ENCODE data around the gene TMEM187.

TMEM187 gene

GRCh38 chrX:154028502-154029184, 56.1 kb downstream of the TMEM187 start:
- 93% methylated on average over 13 of the region's 13 CpGs for WGBS, 2 experiments
- Histone ChIP-seq H3K4me3 (ENCODE audit: insufficient read depth, low read depth, low read length) (no peak overlapping the region), H3K4me1 (ENCODE audit: control insufficient read depth, insufficient read depth, low read length) (no peaks in the 10 kb centered on the region), H3K36me3 (ENCODE audit: control insufficient read depth, insufficient read depth, low read length) (no peaks in the 10 kb centered on the region), H3K9me3 (ENCODE audit: control insufficient read depth, low read length) (no peaks in the 10 kb centered on the region), H3K27ac (ENCODE audit: insufficient read depth, low read depth, low read length, poor library complexity, severe bottlenecking) (no peak overlapping the region), H3K27me3 (ENCODE audit: control insufficient read depth, insufficient read depth, low read length, poor library complexity, severe bottlenecking) (no peaks in the 10 kb centered on the region)

- Histone ChIP-seq H3K27ac (ENCODE audit: insufficient read depth, low read depth, low read length, poor library complexity, severe bottlenecking) (no peak overlapping the region), H3K4me3 (ENCODE audit: insufficient read depth, low read depth, low read length) (no peak overlapping the region), H3K9me3 (ENCODE audit: control insufficient read depth, low read length) (no peaks in the 10 kb centered on the region), H3K4me1 (ENCODE audit: control insufficient read depth, insufficient read depth, low read length) (no peaks in the 10 kb centered on the region), H3K36me3 (ENCODE audit: control insufficient read depth, insufficient read depth, low read length) (no peaks in the 10 kb centered on the region), H3K27me3 (ENCODE audit: control insufficient read depth, insufficient read depth, low read length, poor library complexity, severe bottlenecking) (no peaks in the 10 kb centered on the region)
- WGBS, 2 experiments = 92 to 95% methylated on average over 6 to 8 of the region's 8 CpGs
Measured at GRCh38 chrX:154029439-154029838, 56.9 kb downstream of the TMEM187 start.

DNA sequence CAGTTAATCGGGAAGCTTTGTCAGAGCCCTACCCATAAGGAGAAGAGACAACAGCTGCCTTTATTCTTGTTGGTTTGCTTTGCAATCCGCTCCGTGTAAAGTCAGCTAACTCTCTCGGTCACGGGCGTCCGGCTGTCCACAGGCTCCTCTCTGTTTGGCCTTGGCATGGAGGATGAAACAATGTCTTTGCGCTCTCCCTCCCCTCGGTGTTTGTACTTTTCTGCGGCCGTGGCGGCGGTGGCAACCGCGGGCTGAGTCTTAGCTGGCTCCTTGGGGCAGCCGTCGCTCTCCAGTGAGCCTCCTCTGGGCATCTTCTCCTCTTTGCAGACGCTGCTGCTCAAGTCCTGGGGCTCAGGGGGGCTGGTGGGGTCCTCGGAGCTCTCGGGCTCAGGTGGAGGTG, 57.7 kb downstream of the TMEM187 start:
- Histone ChIP-seq H3K4me1 (ENCODE audit: control insufficient read depth, insufficient read depth, low read length) (no peaks in the 10 kb centered on the region), H3K27ac (ENCODE audit: insufficient read depth, low read depth, low read length, poor library complexity, severe bottlenecking) (no peak overlapping the region), H3K36me3 (ENCODE audit: control insufficient read depth, insufficient read depth, low read length) (no peaks in the 10 kb centered on the region), H3K27me3 (ENCODE audit: control insufficient read depth, insufficient read depth, low read length, poor library complexity, severe bottlenecking) (no peaks in the 10 kb centered on the region), H3K9me3 (ENCODE audit: control insufficient read depth, low read length) (no peaks in the 10 kb centered on the region), H3K4me3 (ENCODE audit: insufficient read depth, low read depth, low read length) (no peak overlapping the region)
- 97 to 98% methylated on average over 20 of the region's 20 CpGs for WGBS, 2 experiments

DNA sequence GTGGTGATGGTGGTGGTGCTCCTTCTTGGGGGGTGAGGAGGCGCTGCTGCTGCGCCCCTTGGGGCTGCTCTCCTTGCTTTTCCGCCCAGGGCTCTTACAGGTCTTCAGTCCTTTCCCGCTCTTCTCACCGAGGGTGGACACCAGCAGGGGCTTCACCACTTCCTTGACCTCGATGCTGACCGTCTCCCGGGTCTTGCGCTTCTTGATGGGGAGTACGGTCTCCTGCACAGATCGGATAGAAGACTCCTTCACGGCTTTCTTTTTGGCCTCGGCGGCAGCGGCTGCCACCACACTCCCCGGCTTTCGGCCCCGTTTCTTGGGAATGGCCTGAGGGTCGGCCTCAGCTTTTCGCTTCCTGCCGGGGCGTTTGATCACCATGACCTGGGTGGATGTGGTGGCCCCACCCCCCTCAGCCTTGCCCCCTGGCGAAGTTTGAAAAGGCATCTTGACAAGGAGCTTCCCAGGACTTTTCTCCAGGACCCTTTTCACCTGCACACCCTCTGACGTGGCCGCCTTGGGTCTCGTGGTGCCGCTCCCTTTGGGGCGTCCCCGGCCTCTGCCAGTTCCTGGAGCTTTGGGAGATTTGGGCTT, 58.3 kb downstream of the TMEM187 start:
- Histone ChIP-seq H3K4me1 (ENCODE audit: control insufficient read depth, insufficient read depth, low read length) (no peaks in the 10 kb centered on the region), H3K9me3 (ENCODE audit: control insufficient read depth, low read length) (no peaks in the 10 kb centered on the region), H3K36me3 (ENCODE audit: control insufficient read depth, insufficient read depth, low read length) (no peaks in the 10 kb centered on the region), H3K4me3 (ENCODE audit: insufficient read depth, low read depth, low read length) (no peak overlapping the region), H3K27ac (ENCODE audit: insufficient read depth, low read depth, low read length, poor library complexity, severe bottlenecking) (no peak overlapping the region), H3K27me3 (ENCODE audit: control insufficient read depth, insufficient read depth, low read length, poor library complexity, severe bottlenecking) (no peaks in the 10 kb centered on the region)
- WGBS, 2 experiments = 96 to 97% methylated on average over 29 of the region's 29 CpGs

DNA sequence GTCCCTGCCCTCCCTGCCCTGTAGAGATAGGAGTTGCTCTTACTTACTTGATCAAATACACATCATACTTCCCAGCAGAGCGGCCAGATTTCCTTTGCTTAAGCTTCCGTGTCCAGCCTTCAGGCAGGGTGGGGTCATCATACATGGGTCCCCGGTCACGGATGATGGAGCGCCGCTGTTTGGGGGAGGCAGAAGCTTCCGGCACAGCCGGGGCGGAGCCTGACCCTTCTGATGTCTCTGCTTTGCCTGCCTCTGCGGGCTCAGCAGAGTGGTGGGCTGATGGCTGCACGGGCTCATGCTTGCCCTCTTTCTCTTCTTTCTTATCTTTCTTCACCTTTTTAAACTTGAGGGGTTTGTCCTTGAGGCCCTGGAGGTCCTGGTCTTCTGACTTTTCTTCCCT, 59.6 kb downstream of the TMEM187 start:
- H3K36me3 ChIP-seq (ENCODE audit: control insufficient read depth, insufficient read depth, low read length) = no peaks in the 10 kb centered on the region

GRCh38 chrX:154032653-154033052, 60.1 kb downstream of the TMEM187 start:
- Histone ChIP-seq H3K4me1 (ENCODE audit: control insufficient read depth, insufficient read depth, low read length) (no peaks in the 10 kb centered on the region), H3K27ac (ENCODE audit: insufficient read depth, low read depth, low read length, poor library complexity, severe bottlenecking) (no peak overlapping the region), H3K4me3 (ENCODE audit: insufficient read depth, low read depth, low read length) (no peak overlapping the region), H3K9me3 (ENCODE audit: control insufficient read depth, low read length) (no peaks in the 10 kb centered on the region), H3K27me3 (ENCODE audit: control insufficient read depth, insufficient read depth, low read length, poor library complexity, severe bottlenecking) (no peaks in the 10 kb centered on the region), H3K36me3 (ENCODE audit: control insufficient read depth, insufficient read depth, low read length) (no peaks in the 10 kb centered on the region)
- WGBS, 2 experiments = 35 to 52% methylated on average over 9 of the region's 9 CpGs

More for the DNA sequence above, 59.6 kb downstream of the TMEM187 start:
- Histone ChIP-seq H3K4me1 (ENCODE audit: control insufficient read depth, insufficient read depth, low read length) (no peaks in the 10 kb centered on the region), H3K27me3 (ENCODE audit: control insufficient read depth, insufficient read depth, low read length, poor library complexity, severe bottlenecking) (no peaks in the 10 kb centered on the region), H3K27ac (ENCODE audit: insufficient read depth, low read depth, low read length, poor library complexity, severe bottlenecking) (no peak overlapping the region), H3K4me3 (ENCODE audit: insufficient read depth, low read depth, low read length) (no peak overlapping the region), H3K9me3 (ENCODE audit: control insufficient read depth, low read length) (no peaks in the 10 kb centered on the region)
- 95 to 96% methylated on average over 11 of the region's 11 CpGs for WGBS, 2 experiments

All from ectodermal cell (in vitro differentiated cells).